Activated CD4-positive, alpha-beta T cell treated with anti-CD3 and anti-CD28 coated beads for 36 hours (primary cell): Measurements from ENCODE around the gene CHTF8. TPM values are rescaled to one million over a fixed set of nuclear protein-coding genes. Genes with fewer than 3 reads are reported as not detected.

Experiments
- ATAC-seq: fragments of 200-7000 bp; cut with Tn5 transposase; one replicate; pipeline ENCODE4 v1.10.0; 2021; ENCODE audit warnings: mild to moderate bottlenecking, moderate library complexity
- CTCF ChIA-PET: fragments of 350-600 bp; sonication (Branson Sonifier 250); formaldehyde crosslinking; loops from one replicate; lab custom pipeline; 2021; ENCODE audit warnings: antibody characterized with exemption; lab: Charles Lee
- POLR2A ChIA-PET: fragments of 350-600 bp; sonication (Branson Sonifier 250); formaldehyde crosslinking; loops from one replicate; lab custom pipeline; 2021; ENCODE audit warnings: antibody characterized with exemption, inconsistent platforms; lab: Charles Lee
- DNase-seq: peaks from one replicate; pipeline ENCODE4 v3.0.0-alpha.2; 2020
- H3K27ac Mint-ChIP-seq: one replicate; pipeline ENCODE4 v1.8.0; 2021; ENCODE audit warnings: mixed read lengths
- H3K27me3 Mint-ChIP-seq: one replicate; pipeline ENCODE4 v1.8.0; 2021; ENCODE audit warnings: mixed read lengths
- H3K36me3 Mint-ChIP-seq: one replicate; pipeline ENCODE4 v1.8.0; 2021; ENCODE audit warnings: low read depth, mixed read lengths
- H3K4me1 Mint-ChIP-seq: one replicate; pipeline ENCODE4 v1.8.0; 2021; ENCODE audit warnings: mixed read lengths
- H3K4me3 Mint-ChIP-seq: one replicate; pipeline ENCODE4 v1.8.0; 2021; ENCODE audit warnings: mild to moderate bottlenecking, moderate library complexity, mixed read lengths
- H3K9me3 Mint-ChIP-seq: one replicate; pipeline ENCODE4 v1.8.0; 2021; ENCODE audit warnings: low read depth, mixed read lengths
- intact Hi-C, 2 experiments: fragments of 100-400 bp; cut with DNase I in 1 of 2; cut with micrococcal nuclease in 1 of 2; formaldehyde crosslinking; loops; one replicate each; pipeline versions ENCODE4 v1.14.2 to v1.15.1; 2022 to 2024; cut with DNase I, micrococcal nuclease
- total RNA-seq, 2 experiments: library from RNA; stranded (reverse); gene quantifications; one replicate each; pipeline ENCODE4 v1.2.3, GENCODE V29; 2021

Gene CHTF8
- total RNA-seq, 2 experiments from 2014 or later, result 153 to 194 TPM

GRCh38 chr16:69114346-69114975 is 17.9 kb downstream of the CHTF8 start:
- peaks cover 2% of the 10 kb centered on the region for H3K4me1 Mint-ChIP-seq
- H3K36me3 Mint-ChIP-seq, result peaks cover 25% of the 10 kb centered on the region
- ChIA-PET POLR2A (no interaction called here), CTCF (interaction anchor here (0.6 to 5.4 kb wide), 9 partner anchors 9 to 608 kb away, joined by 3 to 59 read pairs (median 4); no protein-coding TSS in a partner anchor)
- ATAC-seq (no peak), DNase-seq (no peak)
- no peaks in the 10 kb centered on the region for H3K9me3 Mint-ChIP-seq
- no peak overlapping the region for H3K4me3 Mint-ChIP-seq
- intact Hi-C loops, result no loop called here
- H3K27me3 Mint-ChIP-seq, result no peaks in the 10 kb centered on the region
- H3K27ac Mint-ChIP-seq, result no peak overlapping the region

GRCh38 chr16:69113216-69113615 is 19.2 kb downstream of the CHTF8 start:
- no peak overlapping the region for H3K27ac Mint-ChIP-seq
- intact Hi-C loops, result no loop called here
- H3K4me1 Mint-ChIP-seq, result peaks cover 3% of the 10 kb centered on the region
- H3K9me3 Mint-ChIP-seq, result no peaks in the 10 kb centered on the region
- no peak overlapping the region for H3K4me3 Mint-ChIP-seq
- POLR2A ChIA-PET, result no interaction called here
- no peak for DNase-seq
- peak; percentile 24 for ATAC-seq
- peaks cover 19% of the 10 kb centered on the region for H3K36me3 Mint-ChIP-seq
- CTCF ChIA-PET, result interaction anchor here (0.6 to 5.4 kb wide), 18 partner anchors 10 to 522 kb away, joined by 3 to 59 read pairs (median 3); partner anchors contain the start of gene SNTB2
- peaks cover 2% of the 10 kb centered on the region for H3K27me3 Mint-ChIP-seq

DNA sequence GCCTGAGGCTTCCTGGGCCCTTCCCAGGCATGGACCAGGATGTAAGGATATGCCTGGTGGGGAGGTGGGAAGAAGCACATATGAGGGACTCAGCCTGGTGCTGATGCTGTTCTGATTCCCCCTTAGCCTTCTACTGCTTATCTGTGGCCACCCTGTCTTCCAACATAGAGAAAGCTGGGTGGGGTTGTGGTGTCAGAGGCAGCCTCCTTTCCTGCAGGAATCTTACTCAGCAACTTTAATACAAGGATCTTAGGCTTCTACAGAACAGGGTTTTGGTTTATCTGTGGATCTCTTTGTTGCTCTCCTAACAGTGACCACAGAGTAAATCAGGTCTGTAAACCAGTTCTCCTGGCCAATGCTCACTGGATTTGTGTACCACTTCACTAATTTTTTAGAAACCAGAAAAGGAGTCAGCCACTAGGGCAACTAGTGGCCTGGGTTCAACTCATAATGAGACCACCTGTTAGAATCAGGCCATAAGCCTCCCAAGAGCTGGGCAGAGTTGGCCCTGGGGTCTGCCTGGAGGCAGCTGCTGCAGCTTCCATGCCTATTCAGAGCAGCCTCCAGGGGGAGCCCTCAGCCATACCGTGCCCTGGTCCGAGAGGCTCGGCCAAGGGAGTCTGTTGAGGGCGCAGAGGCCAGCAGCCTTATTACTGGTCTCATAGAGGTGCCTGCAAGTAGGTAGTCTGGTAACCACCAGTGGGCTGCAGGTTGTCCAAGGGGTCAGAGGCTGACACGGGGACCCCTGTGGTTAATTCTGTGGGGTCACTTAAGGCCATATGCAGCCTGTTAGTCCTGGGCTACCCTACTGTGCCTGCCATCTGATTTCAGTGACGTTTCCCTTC is 19.9 kb downstream of the CHTF8 start:
- ChIA-PET POLR2A (no interaction called here), CTCF (interaction anchor here (0.5 to 5.4 kb wide), 20 partner anchors 11 to 522 kb away, joined by 3 to 59 read pairs (median 3); partner anchors contain the start of gene SNTB2)
- Mint-ChIP-seq H3K9me3 (no peaks in the 10 kb centered on the region), H3K4me1 (peaks cover 4% of the 10 kb centered on the region), H3K27me3 (peaks cover 8% of the 10 kb centered on the region), H3K27ac (no peak overlapping the region), H3K36me3 (peaks cover 17% of the 10 kb centered on the region), H3K4me3 (no peak overlapping the region)
- intact Hi-C loops, result no loop called here
- DNase-seq (peak; percentile 79), ATAC-seq (peak; percentile 85)

- no peak for ATAC-seq
- POLR2A ChIA-PET, result no interaction called here
- Mint-ChIP-seq H3K27ac (no peak overlapping the region), H3K27me3 (peaks cover 12% of the 10 kb centered on the region), H3K36me3 (peaks cover 11% of the 10 kb centered on the region), H3K4me1 (peaks cover 9% of the 10 kb centered on the region), H3K4me3 (no peak overlapping the region), H3K9me3 (no peaks in the 10 kb centered on the region)
- DNase-seq, result no peak
- intact Hi-C loops, result no loop called here
- CTCF ChIA-PET, result interaction anchor here (0.6 to 5.4 kb wide), 5 partner anchors 11 to 521 kb away, joined by 3 to 59 read pairs (median 4); no protein-coding TSS in a partner anchor
Measured at GRCh38 chr16:69111876-69112230, 20.5 kb downstream of the CHTF8 start.

GRCh38 chr16:69111216-69111875 is 21.0 kb downstream of the CHTF8 start:
- POLR2A ChIA-PET, result no interaction called here

GRCh38 chr16:69110406-69110805 is 22.0 kb downstream of the CHTF8 start:
- DNase-seq (no peak), ATAC-seq (no peak)
- H3K36me3 Mint-ChIP-seq, result peaks cover 10% of the 10 kb centered on the region
- ChIA-PET POLR2A (no interaction called here), CTCF (interaction anchor here (0.5 to 5.4 kb wide), 2 partner anchors 13 to 132 kb away, joined by 3 to 59 read pairs; no protein-coding TSS in a partner anchor)
- H3K4me3 Mint-ChIP-seq, result no peak overlapping the region
- H3K4me1 Mint-ChIP-seq, result peaks cover 13% of the 10 kb centered on the region
- no peaks in the 10 kb centered on the region for H3K9me3 Mint-ChIP-seq
- intact Hi-C loops, result no loop called here
- no peak overlapping the region for H3K27ac Mint-ChIP-seq
- peaks cover 18% of the 10 kb centered on the region for H3K27me3 Mint-ChIP-seq

More at GRCh38 chr16:69111216-69111875, 21.0 kb downstream of the CHTF8 start:
- CTCF ChIA-PET, result interaction anchor here (0.6 to 5.4 kb wide), 4 partner anchors 12 to 520 kb away, joined by 3 to 59 read pairs (median 4); no protein-coding TSS in a partner anchor
- Mint-ChIP-seq H3K9me3 (no peaks in the 10 kb centered on the region), H3K4me3 (no peak overlapping the region), H3K27ac (no peak overlapping the region), H3K36me3 (peaks cover 10% of the 10 kb centered on the region), H3K4me1 (peaks cover 11% of the 10 kb centered on the region), H3K27me3 (peaks cover 14% of the 10 kb centered on the region)
- DNase-seq (no peak), ATAC-seq (no peak)
- intact Hi-C loops, result no loop called here

DNA sequence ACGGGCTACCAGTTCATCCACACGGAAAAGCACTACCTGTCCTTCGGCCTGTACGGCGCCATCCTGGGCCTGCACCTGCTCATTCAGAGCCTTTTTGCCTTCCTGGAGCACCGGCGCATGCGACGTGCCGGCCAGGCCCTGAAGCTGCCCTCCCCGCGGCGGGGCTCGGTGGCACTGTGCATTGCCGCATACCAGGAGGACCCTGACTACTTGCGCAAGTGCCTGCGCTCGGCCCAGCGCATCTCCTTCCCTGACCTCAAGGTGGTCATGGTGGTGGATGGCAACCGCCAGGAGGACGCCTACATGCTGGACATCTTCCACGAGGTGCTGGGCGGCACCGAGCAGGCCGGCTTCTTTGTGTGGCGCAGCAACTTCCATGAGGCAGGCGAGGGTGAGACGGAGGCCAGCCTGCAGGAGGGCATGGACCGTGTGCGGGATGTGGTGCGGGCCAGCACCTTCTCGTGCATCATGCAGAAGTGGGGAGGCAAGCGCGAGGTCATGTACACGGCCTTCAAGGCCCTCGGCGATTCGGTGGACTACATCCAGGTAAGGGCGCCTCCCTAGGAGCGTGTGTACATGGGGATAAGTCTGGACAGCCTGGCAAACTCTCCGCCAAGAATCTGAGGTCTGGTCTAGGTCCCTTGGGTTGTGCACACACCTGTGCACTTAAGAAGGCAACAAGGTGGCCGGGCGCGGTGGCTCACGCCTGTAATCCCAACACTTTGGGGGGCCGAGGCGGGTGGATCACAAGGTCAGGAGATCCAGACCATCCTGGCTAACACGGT is 22.7 kb downstream of the CHTF8 start:
- CTCF ChIA-PET, result interaction anchor here (0.8 to 5.4 kb wide), 2 partner anchors 14 to 820 kb away, joined by 3 to 59 read pairs; no protein-coding TSS in a partner anchor
- intact Hi-C loops, result loop anchor here (5.0 to 10.0 kb wide), 4 partner anchors 207 to 517 kb away; no protein-coding TSS in a partner anchor

GRCh38 chr16:69108905-69109252 is 23.5 kb downstream of the CHTF8 start:
- POLR2A ChIA-PET, result no interaction called here
- H3K4me3 Mint-ChIP-seq, result no peak overlapping the region
- no peak for ATAC-seq
- no peaks in the 10 kb centered on the region for H3K9me3 Mint-ChIP-seq
- intact Hi-C loops, result loop anchor here (5.0 to 10.0 kb wide), 4 partner anchors 207 to 517 kb away; no protein-coding TSS in a partner anchor
- H3K36me3 Mint-ChIP-seq, result peaks cover 10% of the 10 kb centered on the region
- H3K27ac Mint-ChIP-seq, result no peak overlapping the region
- H3K27me3 Mint-ChIP-seq, result peaks cover 24% of the 10 kb centered on the region
- CTCF ChIA-PET, result interaction anchor here (0.7 to 1.3 kb wide), 2 partner anchors 10 to 14 kb away, joined by 3 to 4 read pairs; no protein-coding TSS in a partner anchor
- DNase-seq, result no peak
- H3K4me1 Mint-ChIP-seq, result peaks cover 16% of the 10 kb centered on the region

More for the DNA sequence above, 22.7 kb downstream of the CHTF8 start:
- POLR2A ChIA-PET, result no interaction called here
- ATAC-seq (no peak), DNase-seq (no peak)
- no peak overlapping the region for H3K27ac Mint-ChIP-seq
- H3K27me3 Mint-ChIP-seq, result peaks cover 22% of the 10 kb centered on the region
- H3K4me1 Mint-ChIP-seq, result peaks cover 16% of the 10 kb centered on the region
- no peaks in the 10 kb centered on the region for H3K9me3 Mint-ChIP-seq
- no peak overlapping the region for H3K4me3 Mint-ChIP-seq
- H3K36me3 Mint-ChIP-seq, result peaks cover 10% of the 10 kb centered on the region

DNA sequence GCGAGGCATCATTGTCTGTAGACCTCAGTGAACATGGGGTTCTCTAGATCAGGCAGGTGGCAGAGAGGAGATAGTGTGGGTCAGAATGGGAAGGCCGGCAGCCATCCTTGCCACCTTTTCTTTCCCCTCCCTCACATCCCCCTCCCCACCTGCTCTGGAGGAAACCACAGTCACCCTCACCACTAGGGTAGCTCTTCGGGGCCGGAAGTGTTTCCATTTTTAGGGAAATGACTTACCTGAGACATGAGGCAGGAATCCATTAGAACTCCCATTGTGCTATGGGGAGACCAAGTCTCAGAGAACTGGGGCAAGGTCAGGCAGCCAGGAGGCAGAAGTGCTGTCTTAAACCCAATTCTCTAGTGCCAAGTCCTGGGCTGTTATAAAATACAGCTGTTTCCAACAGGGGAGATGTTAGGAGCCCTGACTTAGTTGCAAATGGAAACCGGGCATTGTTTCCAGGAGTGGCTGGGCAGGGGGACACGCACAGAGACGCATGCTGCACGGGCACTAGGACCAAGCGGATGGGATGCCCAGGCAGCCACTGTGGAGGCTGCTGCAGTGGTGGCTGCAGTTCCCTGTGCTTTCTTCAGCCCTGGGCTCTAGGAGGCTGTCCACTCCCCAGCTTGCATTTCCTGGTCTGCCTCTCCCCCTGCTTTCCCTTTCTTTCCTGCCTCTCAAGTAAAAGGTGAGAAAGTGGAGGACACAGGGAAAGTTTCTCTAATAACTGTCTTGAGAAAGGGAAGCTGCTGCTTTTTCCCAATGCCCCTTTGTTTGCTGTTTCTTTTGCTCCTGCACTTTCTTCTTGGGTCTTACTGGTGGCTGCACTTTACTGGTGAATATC is 24.1 kb downstream of the CHTF8 start:
- Mint-ChIP-seq H3K9me3 (no peaks in the 10 kb centered on the region), H3K36me3 (peaks cover 10% of the 10 kb centered on the region), H3K27me3 (peaks cover 24% of the 10 kb centered on the region), H3K4me3 (no peak overlapping the region), H3K27ac (no peak overlapping the region), H3K4me1 (peaks cover 16% of the 10 kb centered on the region)
- DNase-seq (no peak), ATAC-seq (no peak)
- ChIA-PET POLR2A (no interaction called here), CTCF (interaction anchor here (0.7 to 1.6 kb wide), 3 partner anchors 11 to 15 kb away, joined by 3 to 5 read pairs (median 4); no protein-coding TSS in a partner anchor)
- intact Hi-C loops, result loop anchor here (5.0 to 10.0 kb wide), 4 partner anchors 206 to 516 kb away; no protein-coding TSS in a partner anchor
